Measurements from ENCODE around the gene PLCD3. TPM values are rescaled to one million over a fixed set of nuclear protein-coding genes. Genes with fewer than 3 reads are reported as not detected.
A peak's percentile ranks its signal among the peaks of the same experiment; 100 is the strongest.

Gene PLCD3
- total and polyA plus RNA-seq, 9 of the 15 experiments (the other 6 are each of a cell fraction or from before 2014, with no cell fraction given): 0.20 to 22.6 (median 7.5) TPM

- H3K36me3 ChIP-seq (ENCODE audit: control insufficient read depth, insufficient read depth, low read length): no peaks in the 10 kb centered on the region
- peak in 1 of 4 experiments; percentile 41 for DNase-seq (ENCODE audit: extremely low read depth in 1 of 4, low spot score in 3 of 4)
- no TSS peak for BruUV-seq (replicated peaks)
- intact Hi-C loops (cut with micrococcal nuclease): loop anchor here (10.0 kb wide), 1 partner anchor 112 kb away; no protein-coding TSS in a partner anchor
- H3K4me2 ChIP-seq (ENCODE audit: insufficient read depth, low read length): no peak overlapping the region
- H4K20me1 ChIP-seq (replicated peaks; ENCODE audit: control insufficient read depth, insufficient read depth, low read length): peaks cover 6% of the 10 kb centered on the region; the same call in 1 of the 2 replicates
- H3K27ac ChIP-seq (ENCODE audit: extremely low read depth, low read depth, low read length): no peak overlapping the region; the same call in 2 of the 3 replicates
- CTCF ChIA-PET (ENCODE audit: low intra/inter-chr PET ratio): no interaction called here
- no peaks in the 10 kb centered on the region for H3K9me1 ChIP-seq (ENCODE audit: control insufficient read depth, insufficient read depth, low read length)
- no peak for FAIRE-seq
- TF ChIP-seq ZFX (CRISPR knock-in tag; IDR thresholded peaks at IDR 0.05) (peak; percentile 32; the same call in 1 of the 2 replicates), CCAR2 (IDR thresholded peaks at IDR 0.05; ENCODE audit: low read depth, low read length) (no peak), TFAP4 (CRISPR knock-in tag; IDR thresholded peaks at IDR 0.05; ENCODE audit: borderline replicate concordance) (peak; percentile 69; the same call in 1 of the 2 replicates), RBFOX2 (IDR thresholded peaks at IDR 0.05; ENCODE audit: low read depth, low read length) (no peak), CBFA2T2 (conservative IDR thresholded peaks at IDR 0.05) (0 out of 2 replicates have a peak, but pooled peaks have one; percentile 13), ZBTB33 (CRISPR knock-in tag; IDR thresholded peaks at IDR 0.05) (peak; percentile 53; the same call in 1 of the 2 replicates), DEAF1 (CRISPR knock-in tag; IDR thresholded peaks at IDR 0.05) (no peak), BHLHE40 (IDR thresholded peaks at IDR 0.05; ENCODE audit: low read length) (peak; percentile 26; the same call in 1 of the 2 replicates), ZBTB8A (IDR thresholded peaks at IDR 0.05; ENCODE audit: partially characterized antibody) (no peak)
- no peak overlapping the region for H3K4me3 ChIP-seq
- no peaks in the 10 kb centered on the region for H3K9me3 ChIP-seq (replicated peaks; ENCODE audit: control insufficient read depth, insufficient read depth, low read depth, low read length)
- peaks cover 45 to 60% of the 10 kb centered on the region in 2 experiments for H3K4me1 ChIP-seq (replicated peaks in 1 of 2; ENCODE audit: control insufficient read depth in 2 of 2, insufficient read depth in 2 of 2, low read length in 2 of 2)
- H3K9ac ChIP-seq (ENCODE audit: insufficient read depth in 1 of 2, low read depth in 2 of 2, low read length in 2 of 2): peak overlapping the region in 1 of 2 experiments; percentile 80; a peak in 3 of 4 replicates
- H3K27me3 ChIP-seq (ENCODE audit: control insufficient read depth in 2 of 2, insufficient read depth in 2 of 2, low read length in 2 of 2): no peaks in the 10 kb centered on the region
- no peak for ATAC-seq
- in situ Hi-C loops (cut with MboI): no loop called here
- 46% methylated on average over 8 of the region's 8 CpGs for WGBS (ENCODE audit: insufficient coverage, low coverage, missing lambda C conversion rate)
- peak overlapping the region; percentile 10 for H2AFZ ChIP-seq (ENCODE audit: low read depth, low read length)
- POLR2A ChIA-PET: interaction anchor here (0.6 to 5.2 kb wide), 5 partner anchors 19 to 751 kb away, joined by 3 to 48 read pairs (median 3); partner anchors contain the start of gene HEXIM1
- H3K79me2 ChIP-seq (ENCODE audit: control insufficient read depth, insufficient read depth, low read length): no peaks in the 10 kb centered on the region; the same call in 2 of the 3 replicates
Measured at GRCh38 chr17:45127207-45127547, 5.1 kb downstream of the PLCD3 start.

Measured in K562 (cell line).